Retinal pigment epithelial cell (primary cell): ENCODE measurements around the gene PDPK1.

Source experiments
- DNase-seq: peaks from one replicate; pipeline ENCODE4 v3.0.0-alpha.2; 2010; ENCODE audit warnings: low read depth
- H3K4me3 ChIP-seq: 2 replicates; pipeline ENCODE4 v1.5.1; 2011; ENCODE audit warnings: mild to moderate bottlenecking, low read length, control low read depth, moderate library complexity
- CTCF ChIP-seq: conservative IDR thresholded peaks from 2 replicates; pipeline ENCODE4 v1.5.1; 2011; ENCODE audit warnings: low read depth, low read length, control low read depth, inconsistent platforms

PDPK1 gene

GRCh38 chr16:2499890-2500429, 37.9 kb upstream of the PDPK1 start:
- no peak for TF ChIP-seq CTCF
- H3K4me3 ChIP-seq = no peak overlapping the region
- DNase-seq = no peak

- no peak for TF ChIP-seq CTCF
- no peak for DNase-seq
Observed at GRCh38 chr16:2500430-2500917, 37.3 kb upstream of the PDPK1 start.

DNA sequence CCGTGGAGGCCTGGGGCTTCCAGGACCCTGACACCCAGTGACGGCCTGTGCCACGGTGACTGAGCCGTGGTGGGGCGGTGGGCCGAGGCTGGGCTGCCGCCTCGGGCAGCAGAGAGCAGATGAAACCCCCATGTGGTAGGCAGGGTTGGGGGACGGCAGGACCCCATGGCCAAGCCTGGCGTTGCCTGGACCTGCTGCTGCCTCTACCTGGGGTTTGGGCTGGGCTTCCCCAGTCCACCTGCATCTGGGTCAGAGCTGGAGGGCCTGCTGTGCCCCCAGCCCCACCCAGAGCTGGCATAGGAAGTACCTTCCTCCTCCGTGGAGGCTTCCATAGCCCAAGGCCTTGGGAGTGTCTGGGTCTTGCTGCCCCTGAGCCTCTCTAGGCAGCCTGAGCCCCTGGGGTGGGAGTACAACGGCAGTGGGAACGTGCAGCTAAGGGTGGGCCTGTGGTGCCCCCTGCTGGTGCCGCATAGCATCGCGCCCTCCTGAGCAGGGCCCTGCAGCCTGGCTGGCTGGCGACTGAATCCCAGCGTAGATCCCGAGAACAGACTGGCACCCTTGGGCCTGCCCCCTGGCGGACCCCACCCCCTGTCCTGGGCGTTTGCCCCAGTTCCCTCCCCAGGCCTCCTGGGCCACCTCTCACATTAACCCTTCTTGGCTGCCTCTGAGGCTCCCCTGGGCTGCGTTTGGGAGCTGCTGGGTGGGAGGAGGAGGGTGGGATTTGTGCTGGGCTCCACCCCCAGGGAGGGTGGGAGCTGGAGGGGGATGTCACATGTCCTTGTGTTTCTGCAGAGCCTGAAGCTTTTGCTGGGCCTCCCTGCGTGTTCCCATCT, 36.7 kb upstream of the PDPK1 start:
- peak overlapping the region; percentile 38 for H3K4me3 ChIP-seq
- peak; percentile 97 for TF ChIP-seq CTCF
- peak; percentile 59 for DNase-seq

More at GRCh38 chr16:2500430-2500917, 37.3 kb upstream of the PDPK1 start:
- H3K4me3 ChIP-seq = no peak overlapping the region

GRCh38 chr16:2501946-2502895, 35.6 kb upstream of the PDPK1 start:
- no peak overlapping the region for H3K4me3 ChIP-seq
- DNase-seq = no peak
- no peak for TF ChIP-seq CTCF

DNA sequence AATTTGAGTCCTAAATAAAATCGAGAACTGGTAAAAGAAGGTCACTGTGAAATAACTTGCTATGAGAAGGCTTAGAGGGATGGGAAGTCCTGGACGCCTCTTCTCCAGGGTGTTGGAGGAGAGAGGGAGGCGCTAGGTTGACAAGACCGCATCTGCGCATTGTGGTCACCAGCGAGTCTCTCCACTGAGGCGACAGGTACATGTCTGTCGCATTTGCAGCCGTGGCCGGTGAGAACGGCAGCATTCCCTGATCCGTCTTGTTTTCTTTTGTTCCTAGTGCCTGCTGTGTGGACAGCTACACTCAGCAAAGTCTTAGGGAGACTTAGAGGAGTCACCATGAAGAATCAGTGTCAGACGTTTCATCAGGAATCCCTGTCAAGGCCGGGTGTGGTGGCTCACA, 32.1 kb upstream of the PDPK1 start:
- DNase-seq = no peak
- no peak for TF ChIP-seq CTCF
- no peak overlapping the region for H3K4me3 ChIP-seq

GRCh38 chr16:2507052-2507659, 30.7 kb upstream of the PDPK1 start:
- DNase-seq = no peak
- TF ChIP-seq CTCF = no peak
- H3K4me3 ChIP-seq = no peak overlapping the region
